ENCODE measurements around the gene OR1L1. TPM values are rescaled to one million over a fixed set of nuclear protein-coding genes. Genes with fewer than 3 reads are reported as not detected.

The OR1L1 gene
- total RNA-seq, 1 experiment from 2014 or later: not detected

DNA sequence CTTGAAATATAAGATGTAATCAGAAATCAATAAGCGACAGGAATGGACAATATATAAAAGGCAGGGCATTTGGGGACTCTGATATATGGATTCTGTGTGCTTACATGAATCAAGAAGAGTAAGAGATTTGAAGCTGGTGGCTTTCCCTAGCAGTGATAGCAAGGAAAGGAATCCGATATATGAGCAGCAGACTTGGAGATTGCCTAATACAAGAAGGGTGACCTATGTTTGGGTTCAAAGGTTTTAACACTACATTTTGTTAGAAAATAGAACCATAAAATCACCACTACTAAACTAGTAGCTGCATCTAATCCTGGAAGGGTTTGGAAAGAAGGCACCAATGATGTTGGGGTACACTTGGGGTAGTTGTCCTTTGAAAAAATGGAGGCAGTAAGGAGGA, 11.0 kb downstream of the OR1L1 start:
- BruUV-seq (replicated peaks): no TSS peak
- no peaks in the 10 kb centered on the region for H3F3A ChIP-seq (ENCODE audit: low read length, unreplicated experiment)
- no peak overlapping the region for H3K9ac ChIP-seq (ENCODE audit: low read length)
- no peak overlapping the region for H3K4me3 ChIP-seq (ENCODE audit: low read length)
- DNase-seq (no peak), ATAC-seq (no peak)
- no peak overlapping the region for H3K4me2 ChIP-seq (ENCODE audit: low read length)
- no peaks in the 10 kb centered on the region for H4K20me1 ChIP-seq (ENCODE audit: low read length)
- 0 out of 2 replicates have a peak, but pooled peaks cover 4% of the 10 kb centered on the region for H3K9me3 ChIP-seq (ENCODE audit: low read length)
- CTCF ChIA-PET: no interaction called here
- H3K36me3 ChIP-seq (ENCODE audit: low read depth, low read length): no peaks in the 10 kb centered on the region
- no peaks in the 10 kb centered on the region for H3K9me2 ChIP-seq (replicated peaks; ENCODE audit: low read length)
- no peaks in the 10 kb centered on the region for H3K4me1 ChIP-seq (ENCODE audit: insufficient read depth, low read length)
- no peak for TF ChIP-seq EZH2 (IDR thresholded peaks at IDR 0.05; ENCODE audit: low read length, unreplicated experiment)
- TF ChIP-seq EZH2phosphoT487 (IDR thresholded peaks at IDR 0.05; ENCODE audit: borderline replicate concordance, low read length): no peak
- TF ChIP-seq, protein P1, sequence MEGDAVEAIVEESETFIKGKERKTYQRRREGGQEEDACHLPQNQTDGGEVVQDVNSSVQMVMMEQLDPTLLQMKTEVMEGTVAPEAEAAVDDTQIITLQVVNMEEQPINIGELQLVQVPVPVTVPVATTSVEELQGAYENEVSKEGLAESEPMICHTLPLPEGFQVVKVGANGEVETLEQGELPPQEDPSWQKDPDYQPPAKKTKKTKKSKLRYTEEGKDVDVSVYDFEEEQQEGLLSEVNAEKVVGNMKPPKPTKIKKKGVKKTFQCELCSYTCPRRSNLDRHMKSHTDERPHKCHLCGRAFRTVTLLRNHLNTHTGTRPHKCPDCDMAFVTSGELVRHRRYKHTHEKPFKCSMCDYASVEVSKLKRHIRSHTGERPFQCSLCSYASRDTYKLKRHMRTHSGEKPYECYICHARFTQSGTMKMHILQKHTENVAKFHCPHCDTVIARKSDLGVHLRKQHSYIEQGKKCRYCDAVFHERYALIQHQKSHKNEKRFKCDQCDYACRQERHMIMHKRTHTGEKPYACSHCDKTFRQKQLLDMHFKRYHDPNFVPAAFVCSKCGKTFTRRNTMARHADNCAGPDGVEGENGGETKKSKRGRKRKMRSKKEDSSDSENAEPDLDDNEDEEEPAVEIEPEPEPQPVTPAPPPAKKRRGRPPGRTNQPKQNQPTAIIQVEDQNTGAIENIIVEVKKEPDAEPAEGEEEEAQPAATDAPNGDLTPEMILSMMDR (conservative IDR thresholded peaks at IDR 0.05; ENCODE audit: low read depth, low read length): no peak
- intact Hi-C loops (cut with micrococcal nuclease): no loop called here
- POLR2A ChIA-PET (ENCODE audit: unreplicated experiment): no interaction called here
- no peak overlapping the region for H3K27ac ChIP-seq (ENCODE audit: low read length)
- H3K27me3 ChIP-seq (ENCODE audit: low read length): 0 out of 2 replicates have a peak, but pooled peaks cover 13% of the 10 kb centered on the region
- no peak overlapping the region for H2AFZ ChIP-seq (ENCODE audit: low read length)
- no peaks in the 10 kb centered on the region for H3K79me2 ChIP-seq (ENCODE audit: low read length)

DNA sequence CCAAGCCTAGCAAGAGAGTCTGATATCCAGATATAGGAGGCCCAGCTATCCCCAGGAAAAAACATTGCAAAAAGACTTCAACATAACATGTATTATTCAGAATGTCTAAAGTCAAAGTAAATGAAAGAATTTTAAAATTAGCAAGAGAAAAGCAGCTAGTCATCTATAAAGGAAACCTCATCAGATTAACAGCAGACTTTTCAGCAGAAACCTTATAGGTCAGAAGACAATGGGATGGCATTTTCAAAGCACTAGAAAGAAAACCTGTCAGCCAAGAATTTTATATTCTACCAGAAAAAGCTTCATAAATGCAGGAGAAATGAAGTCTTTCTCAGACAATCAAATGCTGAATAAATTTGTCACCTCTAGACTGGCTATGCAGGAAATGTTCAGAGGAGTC, 23.3 kb downstream of the OR1L1 start:
- no peak overlapping the region for H3K4me2 ChIP-seq (ENCODE audit: low read length)
- peaks cover 7% of the 10 kb centered on the region; the same call in 1 of the 2 replicates for H3K9me3 ChIP-seq (ENCODE audit: low read length)
- H3K9ac ChIP-seq (ENCODE audit: low read length): no peak overlapping the region
- no peaks in the 10 kb centered on the region for H3K4me1 ChIP-seq (ENCODE audit: insufficient read depth, low read length)
- H3F3A ChIP-seq (ENCODE audit: low read length, unreplicated experiment): no peaks in the 10 kb centered on the region
- H3K9me2 ChIP-seq (replicated peaks; ENCODE audit: low read length): no peaks in the 10 kb centered on the region
- no peak overlapping the region for H3K4me3 ChIP-seq (ENCODE audit: low read length)
- no TSS peak for BruUV-seq (replicated peaks)
- intact Hi-C loops (cut with micrococcal nuclease): no loop called here
- no peak for DNase-seq
- 0 out of 2 replicates have a peak, but pooled peaks cover 3% of the 10 kb centered on the region for H3K27me3 ChIP-seq (ENCODE audit: low read length)
- ChIA-PET CTCF (no interaction called here), POLR2A (ENCODE audit: unreplicated experiment) (no interaction called here)
- H4K20me1 ChIP-seq (ENCODE audit: low read length): no peaks in the 10 kb centered on the region
- ATAC-seq: no peak
- H3K27ac ChIP-seq (ENCODE audit: low read length): no peak overlapping the region
- no peaks in the 10 kb centered on the region for H3K79me2 ChIP-seq (ENCODE audit: low read length)
- H2AFZ ChIP-seq (ENCODE audit: low read length): no peak overlapping the region
- TF ChIP-seq EZH2phosphoT487 (IDR thresholded peaks at IDR 0.05; ENCODE audit: borderline replicate concordance, low read length): no peak
- TF ChIP-seq, protein P1 (conservative IDR thresholded peaks at IDR 0.05; ENCODE audit: low read depth, low read length): no peak
- no peak for TF ChIP-seq EZH2 (IDR thresholded peaks at IDR 0.05; ENCODE audit: low read length, unreplicated experiment)
- H3K36me3 ChIP-seq (ENCODE audit: low read depth, low read length): no peaks in the 10 kb centered on the region

DNA sequence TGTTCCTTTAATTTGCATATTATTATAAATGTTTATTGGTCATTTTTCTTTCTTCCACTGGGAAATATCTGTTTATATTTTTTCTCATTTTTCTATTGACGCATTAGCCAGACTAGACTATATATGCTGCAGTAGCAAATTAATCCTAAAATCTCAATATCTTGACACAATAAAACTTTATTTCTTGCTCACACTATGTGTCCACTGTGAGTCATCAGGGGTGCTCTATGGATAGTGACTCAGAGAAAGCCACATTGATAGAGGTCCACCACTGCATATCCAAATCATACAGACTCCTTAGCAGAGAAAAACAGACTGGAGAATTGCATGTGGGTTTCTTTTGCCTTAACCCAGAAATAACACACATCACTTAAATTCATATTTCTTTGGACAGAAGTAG, 34.2 kb downstream of the OR1L1 start:
- ATAC-seq: no peak
- Histone ChIP-seq H3K9ac (ENCODE audit: low read length) (no peak overlapping the region), H3F3A (ENCODE audit: low read length, unreplicated experiment) (no peaks in the 10 kb centered on the region), H3K27me3 (ENCODE audit: low read length) (0 out of 2 replicates have a peak, but pooled peaks cover 6% of the 10 kb centered on the region), H3K36me3 (ENCODE audit: low read depth, low read length) (no peaks in the 10 kb centered on the region), H3K4me3 (ENCODE audit: low read length) (no peak overlapping the region), H2AFZ (ENCODE audit: low read length) (no peak overlapping the region), H3K27ac (ENCODE audit: low read length) (no peak overlapping the region), H3K4me2 (ENCODE audit: low read length) (no peak overlapping the region), H3K4me1 (ENCODE audit: insufficient read depth, low read length) (no peaks in the 10 kb centered on the region), H4K20me1 (ENCODE audit: low read length) (no peaks in the 10 kb centered on the region), H3K9me3 (ENCODE audit: low read length) (no peaks in the 10 kb centered on the region), H3K9me2 (replicated peaks; ENCODE audit: low read length) (no peaks in the 10 kb centered on the region), H3K79me2 (ENCODE audit: low read length) (no peaks in the 10 kb centered on the region)
- BruUV-seq (replicated peaks): no TSS peak
- intact Hi-C loops (cut with micrococcal nuclease): no loop called here
- CTCF ChIA-PET: no interaction called here
- POLR2A ChIA-PET (ENCODE audit: unreplicated experiment): no interaction called here
- peak; percentile 48 for DNase-seq
- no peak for TF ChIP-seq EZH2 (IDR thresholded peaks at IDR 0.05; ENCODE audit: low read length, unreplicated experiment)
- TF ChIP-seq, protein P1 (conservative IDR thresholded peaks at IDR 0.05; ENCODE audit: low read depth, low read length): no peak

Other genes with a start within 250 kb of the OR1L1 start
- not detected in 2 replicates for gene OR1J1, start 183.8 kb upstream of the OR1L1 start, total RNA-seq (2014; rRNA removed)
- not detected in 2 replicates for gene OR1J2, start 150.9 kb upstream of the OR1L1 start, total RNA-seq (2014; rRNA removed)
- gene OR1J4, start 142.6 kb upstream of the OR1L1 start, total RNA-seq (2014; rRNA removed): not detected in 2 replicates
- not detected in 2 replicates for gene OR1N1, start 134.4 kb upstream of the OR1L1 start, total RNA-seq (2014; rRNA removed)
- gene OR1N2, start 108.6 kb upstream of the OR1L1 start, total RNA-seq (2014; rRNA removed): not detected in 2 replicates
- not detected in 2 replicates for gene OR1L8, start 78.3 kb upstream of the OR1L1 start, total RNA-seq (2014; rRNA removed)
- gene OR1Q1, start 47.0 kb upstream of the OR1L1 start, total RNA-seq (2014; rRNA removed): not detected in 2 replicates
- gene OR1B1, start 4.1 kb upstream of the OR1L1 start, total RNA-seq (2014; rRNA removed): not detected in 2 replicates
- gene OR1L3, start 13.4 kb downstream of the OR1L1 start, total RNA-seq (2014; rRNA removed): not detected in 2 replicates
- gene OR1L4, start 62.3 kb downstream of the OR1L1 start, total RNA-seq (2014; rRNA removed): not detected in 2 replicates
- gene OR1L6, start 80.6 kb downstream of the OR1L1 start, total RNA-seq (2014; rRNA removed): not detected in 2 replicates
- not detected in 2 replicates for gene OR5C1, start 127.2 kb downstream of the OR1L1 start, total RNA-seq (2014; rRNA removed)
- gene OR1K1, start 138.4 kb downstream of the OR1L1 start, total RNA-seq (2014; rRNA removed): not detected in 2 replicates
- gene PDCL, start 166.9 kb downstream of the OR1L1 start, total RNA-seq (2014; rRNA removed): 13.9 and 16.3 TPM in 2 replicates
- gene RC3H2, start 243.6 kb downstream of the OR1L1 start, total RNA-seq (2014; rRNA removed): 18.0 and 23.0 TPM in 2 replicates

Data from PC-3 (cell line).